MM.1S (cell line): ENCODE results near the gene DCUN1D1.
A peak's percentile ranks its signal among the peaks of the same experiment; 100 is the strongest.

Experiments
- DNase-seq: peaks from one replicate; pipeline ENCODE4 v3.0.0-alpha.2; 2015
- H2AFZ ChIP-seq: fragments of 300-600 bp; sonication (generic); 2 replicates; pipeline ENCODE4 v1.6.0; 2016; ENCODE audit warnings: antibody characterized with exemption, low read length
- H3F3A ChIP-seq: fragments of 300-600 bp; sonication (generic); 2 replicates; pipeline ENCODE4 v1.6.1; 2016; ENCODE audit warnings: mild to moderate bottlenecking, antibody characterized with exemption, low read length, moderate library complexity, mixed read lengths; ENCODE audit not compliant: insufficient read depth
- H3K27ac ChIP-seq: fragments of 300-600 bp; sonication (generic); 2 replicates; pipeline ENCODE4 v1.5.1; 2016; ENCODE audit warnings: mild to moderate bottlenecking, low read length
- H3K27me3 ChIP-seq: fragments of 300-600 bp; sonication (generic); replicated peaks from 2 replicates; pipeline ENCODE4 v1.6.0; 2016; ENCODE audit warnings: low read length; ENCODE audit not compliant: insufficient read depth
- H3K36me3 ChIP-seq: fragments of 300-600 bp; sonication (generic); replicated peaks from 2 replicates; pipeline ENCODE4 v1.6.1; 2016; ENCODE audit warnings: mild to moderate bottlenecking, low read length, mixed read lengths; ENCODE audit not compliant: insufficient read depth
- H3K4me1 ChIP-seq: fragments of 300-600 bp; sonication (generic); 2 replicates; pipeline ENCODE4 v1.6.1; 2016; ENCODE audit warnings: low read length, mixed read lengths
- H3K4me2 ChIP-seq: fragments of 300-600 bp; sonication (generic); 2 replicates; pipeline ENCODE4 v1.6.0; 2016; ENCODE audit warnings: low read depth, low read length
- H3K4me3 ChIP-seq: fragments of 300-600 bp; sonication (generic); 2 replicates; pipeline ENCODE4 v1.5.1; 2016; ENCODE audit warnings: low read length, mixed read lengths
- H3K79me2 ChIP-seq: fragments of 300-600 bp; sonication (generic); 2 replicates; pipeline ENCODE4 v1.6.1; 2016; ENCODE audit warnings: mixed run types, low read length, mixed read lengths
- H3K9ac ChIP-seq: fragments of 300-600 bp; sonication (generic); 2 replicates; pipeline ENCODE4 v1.6.1; 2016; ENCODE audit warnings: low read length, mixed read lengths
- H3K9me2 ChIP-seq: fragments of 300-600 bp; sonication (generic); replicated peaks from 2 replicates; pipeline ENCODE4 v1.6.1; 2016; ENCODE audit warnings: mild to moderate bottlenecking, low read length, mixed read lengths; ENCODE audit not compliant: insufficient read depth
- H3K9me3 ChIP-seq: fragments of 300-600 bp; sonication (generic); replicated peaks from 2 replicates; pipeline ENCODE4 v1.6.1; 2016; ENCODE audit warnings: mild to moderate bottlenecking, low read length, mixed read lengths; ENCODE audit not compliant: insufficient read depth
- H4K20me1 ChIP-seq: fragments of 300-600 bp; sonication (generic); 2 replicates; pipeline ENCODE4 v1.6.1; 2016; ENCODE audit warnings: mild to moderate bottlenecking, low read length, moderate library complexity, mixed read lengths; ENCODE audit not compliant: insufficient read depth
- CTCF ChIP-seq: fragments of 300-600 bp; sonication (generic); IDR thresholded peaks from 2 replicates; pipeline ENCODE4 v1.5.1; 2016; ENCODE audit warnings: antibody characterized with exemption, low read length, mixed read lengths
- EZH2 ChIP-seq: fragments of 300-600 bp; sonication (generic); optimal IDR thresholded peaks from 2 replicates; pipeline ENCODE3; 2017; ENCODE audit warnings: low read depth, mild to moderate bottlenecking, antibody characterized with exemption, low read length, mixed read lengths
- EZH2phosphoT487 ChIP-seq: fragments of 300-600 bp; sonication (generic); IDR thresholded peaks from 2 replicates; pipeline ENCODE4 v1.6.1; 2018; ENCODE audit warnings: antibody characterized with exemption, low read length

The DCUN1D1 gene

GRCh38 chr3:182980204-182981037, at the start of gene DCUN1D1:
Gene DCUN1D1 (minus strand): TSS chr3:182980538. CDS start chr3:182980489, 49 bp downstream.
- peaks cover 45% of the 10 kb centered on the region for H3K79me2 ChIP-seq
- H2AFZ ChIP-seq = peak within 1 kb of the TSS; percentile 87
- DNase-seq = peak; percentile 94
- H3F3A ChIP-seq = peaks cover 9% of the 10 kb centered on the region
- peaks cover 15% of the 10 kb centered on the region for H3K4me1 ChIP-seq
- H3K9me3 ChIP-seq = no peaks in the 10 kb centered on the region
- peaks cover 8% of the 10 kb centered on the region; the same call in 1 of the 2 replicates for H4K20me1 ChIP-seq
- peak within 1 kb of the TSS; percentile 88 for H3K4me2 ChIP-seq
- H3K36me3 ChIP-seq = no peaks in the 10 kb centered on the region
- no peaks in the 10 kb centered on the region for H3K27me3 ChIP-seq
- H3K9ac ChIP-seq = peak within 1 kb of the TSS; percentile 73
- H3K9me2 ChIP-seq = no peaks in the 10 kb centered on the region
- peak within 1 kb of the TSS; percentile 80 for H3K4me3 ChIP-seq
- no peak within 1 kb of the TSS for H3K27ac ChIP-seq
- TF ChIP-seq EZH2phosphoT487 (no peak), CTCF (no peak), EZH2 (no peak)

GRCh38 chr3:183028416-183028815, 48.1 kb upstream of the DCUN1D1 start:
- Histone ChIP-seq H3K79me2 (no peaks in the 10 kb centered on the region), H3K27me3 (no peaks in the 10 kb centered on the region), H4K20me1 (no peaks in the 10 kb centered on the region), H3K4me2 (no peak overlapping the region), H3K4me1 (no peaks in the 10 kb centered on the region), H3K9me3 (no peaks in the 10 kb centered on the region), H3K9ac (no peak overlapping the region), H3K4me3 (no peak overlapping the region), H3K27ac (no peak overlapping the region), H3K9me2 (no peaks in the 10 kb centered on the region), H3F3A (no peaks in the 10 kb centered on the region), H3K36me3 (peaks cover 10% of the 10 kb centered on the region; the same call in 1 of the 2 replicates), H2AFZ (no peak overlapping the region)
- no peak for DNase-seq
- TF ChIP-seq EZH2 = no peak
- TF ChIP-seq EZH2phosphoT487 = no peak
- no peak for TF ChIP-seq CTCF

GRCh38 chr3:183027276-183027675, 46.9 kb upstream of the DCUN1D1 start:
- Histone ChIP-seq H3K4me1 (no peaks in the 10 kb centered on the region), H3F3A (no peaks in the 10 kb centered on the region)
- TF ChIP-seq EZH2 (no peak), CTCF (no peak)

More at GRCh38 chr3:183027276-183027675, 46.9 kb upstream of the DCUN1D1 start:
- H3K9me3 ChIP-seq = no peaks in the 10 kb centered on the region
- no peaks in the 10 kb centered on the region for H3K9me2 ChIP-seq
- H2AFZ ChIP-seq = no peak overlapping the region
- no peak overlapping the region for H3K4me3 ChIP-seq
- no peak overlapping the region for H3K4me2 ChIP-seq
- no peak overlapping the region for H3K27ac ChIP-seq
- no peak overlapping the region for H3K9ac ChIP-seq
- H4K20me1 ChIP-seq = no peaks in the 10 kb centered on the region
- no peaks in the 10 kb centered on the region for H3K27me3 ChIP-seq
- no peaks in the 10 kb centered on the region for H3K79me2 ChIP-seq
- DNase-seq = no peak
- H3K36me3 ChIP-seq = peaks cover 11% of the 10 kb centered on the region; the same call in 1 of the 2 replicates
